T-cell (primary cell): ENCODE results near the gene OR5AK2. TPM values are rescaled to one million over a fixed set of nuclear protein-coding genes. Genes with fewer than 3 reads are reported as not detected.
"Not testable (repeated sequence)": the region's sequence is repeated elsewhere in the genome, so short reads cannot be mapped to it uniquely, and the experiment has no call there.

Experiments used
- ATAC-seq, 4 experiments: fragments of 200-7000 bp in 3 of 4; fragments of 150-1000 bp in 1 of 4; cut with Tn5 transposase; replicated peaks in 1 of 4; 1 replicate in 3 of 4; 2 replicates in 1 of 4; pipeline ENCODE4 v1.10.0; 2021; ENCODE audit warnings: moderate library complexity in 3 of 4, mild to moderate bottlenecking in 2 of 4, moderate number of reproducible peaks in 1 of 4
- CTCF ChIA-PET, 2 donors: fragments of 300-600 bp; sonication (Branson Sonifier 250); formaldehyde crosslinking; loops; one replicate each; lab custom pipeline; 2022; ENCODE audit warnings: antibody characterized with exemption in 2 of 2; lab: Charles Lee
- POLR2A ChIA-PET, 2 donors: fragments of 300-600 bp; sonication (Branson Sonifier 250); formaldehyde crosslinking; loops; one replicate each; lab custom pipeline; 2022; ENCODE audit warnings: antibody characterized with exemption in 2 of 2; lab: Charles Lee
- DNase-seq, 35 experiments: peaks; one replicate each; pipeline versions ENCODE4 v3.0.0 to v3.0.0-alpha.2; 2013 to 2023
- H3K27ac ChIP-seq: one replicate; pipeline ENCODE4 v1.5.1; 2013; ENCODE audit warnings: low read length
- H3K27me3 ChIP-seq, 2 experiments: replicated peaks in 1 of 2; 1 replicate in 1 of 2; 2 replicates in 1 of 2; pipeline versions ENCODE4 v1.6.1 to v1.7.0; 2013; ENCODE audit warnings: low read length in 1 of 2, mixed read lengths in 1 of 2; ENCODE audit not compliant: control insufficient read depth in 2 of 2, insufficient read depth in 2 of 2; ENCODE audit errors: extremely low read depth in 1 of 2
- H3K36me3 ChIP-seq, 2 donors: 1 replicate in 1 of 2; 2 replicates in 1 of 2; pipeline versions ENCODE4 v1.6.1 to v1.7.0; 2013; ENCODE audit warnings: low read length in 1 of 2; ENCODE audit not compliant: control insufficient read depth in 2 of 2, insufficient read depth in 1 of 2; ENCODE audit errors: extremely low read depth in 1 of 2
- H3K4me1 ChIP-seq, 2 experiments: 1 replicate in 1 of 2; 2 replicates in 1 of 2; pipeline versions ENCODE4 v1.6.1 to v1.7.0; 2013; ENCODE audit warnings: low read length in 2 of 2, mixed read lengths in 1 of 2; ENCODE audit not compliant: insufficient read depth in 2 of 2, control insufficient read depth in 1 of 2; ENCODE audit errors: extremely low read depth in 1 of 2
- H3K4me3 ChIP-seq, 2 donors: 1 replicate in 1 of 2; 2 replicates in 1 of 2; pipeline versions ENCODE4 v1.5.1 to v1.7.0; 2013; ENCODE audit warnings: mild to moderate bottlenecking in 2 of 2, low read length in 1 of 2, moderate library complexity in 1 of 2; ENCODE audit not compliant: control insufficient read depth in 1 of 2; ENCODE audit errors: extremely low read depth in 1 of 2
- H3K9me3 ChIP-seq: 2 replicates; pipeline ENCODE4 v1.7.0; 2013
- H3K27ac Mint-ChIP-seq, 2 donors: one replicate each; pipeline ENCODE4 v1.8.0; 2020 to 2021; ENCODE audit warnings: mild to moderate bottlenecking in 2 of 2, mixed read lengths in 2 of 2
- H3K27me3 Mint-ChIP-seq, 2 donors: one replicate each; pipeline ENCODE4 v1.8.0; 2021 to 2022; ENCODE audit warnings: mixed read lengths in 2 of 2
- H3K36me3 Mint-ChIP-seq: one replicate; pipeline ENCODE4 v1.8.0; 2021; ENCODE audit warnings: mixed read lengths
- H3K4me1 Mint-ChIP-seq, 3 donors: one replicate each; pipeline ENCODE4 v1.8.0; 2020 to 2022; ENCODE audit warnings: mixed read lengths in 3 of 3, mild to moderate bottlenecking in 1 of 3
- H3K4me3 Mint-ChIP-seq, 3 donors: one replicate each; pipeline ENCODE4 v1.8.0; 2020 to 2022; ENCODE audit warnings: mild to moderate bottlenecking in 3 of 3, mixed read lengths in 3 of 3, moderate library complexity in 3 of 3
- H3K9me3 Mint-ChIP-seq, 3 donors: one replicate each; pipeline ENCODE4 v1.8.0; 2020 to 2022; ENCODE audit warnings: mixed read lengths in 3 of 3
- WGBS: methylation state at CpG from one replicate; pipeline ENCODE4 v1.1.5; 2013; ENCODE audit warnings: missing lambda C conversion rate; ENCODE audit not compliant: insufficient coverage; 5-methylcytosine and 5-hydroxymethylcytosine counted together
- total RNA-seq, 35 experiments: library from RNA in 6 of 35; stranded (reverse) in 6 of 35; fragments of 120-200 nt in 1 of 35; gene quantifications; one replicate each; pipeline versions ENCODE4 v1.2.1 to v1.2.4 and lab custom pipeline; 2013 to 2026

The OR5AK2 gene
- total RNA-seq (not detected), total RNA-seq (lab: John Stamatoyannopoulos, UW) (0 reads per million in 29 experiments)
- total RNA-seq (2013): not detected

GRCh38 chr11:56988614-56989013, at the start of gene OR5AK2:
Gene OR5AK2, plus strand, starts transcription at chr11:56988914. Its CDS starts 0 bp downstream, at chr11:56988914.
- Histone ChIP-seq H3K27ac (no peak within 1 kb of the TSS), H3K36me3 (no peaks in the 10 kb centered on the region), H3K27me3 (no peaks in the 10 kb centered on the region), H3K4me1 (no peaks in the 10 kb centered on the region), H3K4me3 (no peak within 1 kb of the TSS), H3K9me3 (no peaks in the 10 kb centered on the region)
- CTCF ChIA-PET: no interaction called here
- no peak for DNase-seq
- Mint-ChIP-seq H3K27ac (no peak within 1 kb of the TSS), H3K4me3 (no peak within 1 kb of the TSS), H3K9me3 (peaks cover 7 to 15% (median 12%) of the 10 kb centered on the region in 3 donors), H3K4me1 (no peaks in the 10 kb centered on the region), H3K36me3 (no peaks in the 10 kb centered on the region), H3K27me3 (peaks cover 0 to 3% of the 10 kb centered on the region in 2 donors)
- no CpG with 5 or more reads among the region's 1 CpG for WGBS
- no peak for ATAC-seq
- POLR2A ChIA-PET: no interaction called here

GRCh38 chr11:56945526-56945925, 43.2 kb upstream of the OR5AK2 start:
- peaks cover 6 to 24% (median 17%) of the 10 kb centered on the region in 3 donors for H3K9me3 Mint-ChIP-seq
- WGBS: 94% methylated on average over 8 of the region's 8 CpGs
- H3K27ac ChIP-seq, H3K9me3 ChIP-seq, DNase-seq, H3K27ac Mint-ChIP-seq, H3K36me3 Mint-ChIP-seq, H3K4me3 ChIP-seq, H3K27me3 Mint-ChIP-seq, CTCF ChIA-PET, H3K4me1 ChIP-seq, H3K36me3 ChIP-seq, POLR2A ChIA-PET, H3K4me3 Mint-ChIP-seq, ATAC-seq, H3K4me1 Mint-ChIP-seq, H3K27me3 ChIP-seq: not testable (repeated sequence)

GRCh38 chr11:56948991-56949515, 39.7 kb upstream of the OR5AK2 start:
- WGBS: 74% methylated on average over 2 of the region's 2 CpGs
- Histone ChIP-seq H3K4me1 (no peaks in the 10 kb centered on the region), H3K36me3 (no peaks in the 10 kb centered on the region), H3K4me3 (no peak overlapping the region), H3K27ac (no peak overlapping the region), H3K27me3 (no peaks in the 10 kb centered on the region), H3K9me3 (peaks cover 3% of the 10 kb centered on the region)
- no peak overlapping the region for H3K27ac Mint-ChIP-seq
- H3K36me3 Mint-ChIP-seq: no peaks in the 10 kb centered on the region
- ATAC-seq (no peak), DNase-seq (no peak)
- peaks cover 17 to 31% (median 27%) of the 10 kb centered on the region in 3 donors for H3K9me3 Mint-ChIP-seq
- H3K4me3 Mint-ChIP-seq: no peak overlapping the region
- ChIA-PET CTCF (no interaction called here), POLR2A (no interaction called here)
- H3K27me3 Mint-ChIP-seq: no peaks in the 10 kb centered on the region
- H3K4me1 Mint-ChIP-seq: no peaks in the 10 kb centered on the region

- no peak overlapping the region for H3K27ac Mint-ChIP-seq
- Histone ChIP-seq H3K27me3 (no peaks in the 10 kb centered on the region), H3K9me3 (peaks cover 3% of the 10 kb centered on the region), H3K4me3 (no peak overlapping the region), H3K36me3 (no peaks in the 10 kb centered on the region), H3K27ac (no peak overlapping the region), H3K4me1 (no peaks in the 10 kb centered on the region)
- DNase-seq (no peak), ATAC-seq (no peak)
- ChIA-PET POLR2A (no interaction called here), CTCF (no interaction called here)
- no peaks in the 10 kb centered on the region for H3K36me3 Mint-ChIP-seq
- no peaks in the 10 kb centered on the region for H3K4me1 Mint-ChIP-seq
- WGBS: 58% methylated on average over 2 of the region's 2 CpGs
- H3K27me3 Mint-ChIP-seq: no peaks in the 10 kb centered on the region
- H3K4me3 Mint-ChIP-seq: no peak overlapping the region
- peaks cover 21 to 29% (median 26%) of the 10 kb centered on the region in 3 donors for H3K9me3 Mint-ChIP-seq
These were observed 38.2 kb upstream of the OR5AK2 start for GRCh38 chr11:56950510-56950909.

- H3K27ac Mint-ChIP-seq, H3K36me3 Mint-ChIP-seq, H3K27me3 ChIP-seq, H3K27ac ChIP-seq, H3K4me1 ChIP-seq, H3K4me3 Mint-ChIP-seq, H3K36me3 ChIP-seq, H3K9me3 ChIP-seq, POLR2A ChIA-PET, H3K27me3 Mint-ChIP-seq, H3K4me1 Mint-ChIP-seq, DNase-seq, CTCF ChIA-PET, ATAC-seq, H3K4me3 ChIP-seq: not testable (repeated sequence)
- peaks cover 15 to 24% (median 23%) of the 10 kb centered on the region in 3 donors for H3K9me3 Mint-ChIP-seq
- no CpG with 5 or more reads among the region's 1 CpG for WGBS
These were observed 34.8 kb upstream of the OR5AK2 start for GRCh38 chr11:56953907-56954306.

- H3K4me1 ChIP-seq: no peaks in the 10 kb centered on the region
- POLR2A ChIA-PET: no interaction called here
- no peak overlapping the region for H3K4me3 ChIP-seq
- H3K9me3 ChIP-seq: no peaks in the 10 kb centered on the region
- no peaks in the 10 kb centered on the region for H3K27me3 Mint-ChIP-seq
- H3K36me3 ChIP-seq: no peaks in the 10 kb centered on the region
- H3K27ac ChIP-seq: no peak overlapping the region
- ATAC-seq: no peak
- CTCF ChIA-PET: no interaction called here
- H3K36me3 Mint-ChIP-seq: no peaks in the 10 kb centered on the region
- peaks cover 3 to 4% (median 3%) of the 10 kb centered on the region in 3 donors for H3K9me3 Mint-ChIP-seq
- DNase-seq: no peak
- no peak overlapping the region for H3K27ac Mint-ChIP-seq
- no peaks in the 10 kb centered on the region for H3K27me3 ChIP-seq
- no peak overlapping the region for H3K4me3 Mint-ChIP-seq
- H3K4me1 Mint-ChIP-seq: no peaks in the 10 kb centered on the region
These were observed 27.1 kb upstream of the OR5AK2 start for GRCh38 chr11:56961609-56962008.

- no CpG with 5 or more reads among the region's 1 CpG for WGBS
- CTCF ChIA-PET: no interaction called here
- no peak for ATAC-seq
These were observed 21.0 kb upstream of the OR5AK2 start for GRCh38 chr11:56967726-56968125.

More at GRCh38 chr11:56967726-56968125, 21.0 kb upstream of the OR5AK2 start:
- POLR2A ChIA-PET: no interaction called here
- H3K9me3 Mint-ChIP-seq: peaks cover 9 to 17% (median 12%) of the 10 kb centered on the region in 3 donors
- Histone ChIP-seq H3K4me3 (no peak overlapping the region), H3K4me1 (no peaks in the 10 kb centered on the region), H3K36me3 (no peaks in the 10 kb centered on the region), H3K9me3 (no peaks in the 10 kb centered on the region), H3K27me3 (no peaks in the 10 kb centered on the region), H3K27ac (no peak overlapping the region)
- no peak for DNase-seq
- no peak overlapping the region for H3K27ac Mint-ChIP-seq
- H3K4me1 Mint-ChIP-seq: no peaks in the 10 kb centered on the region
- no peaks in the 10 kb centered on the region for H3K36me3 Mint-ChIP-seq
- H3K27me3 Mint-ChIP-seq: no peaks in the 10 kb centered on the region
- no peak overlapping the region for H3K4me3 Mint-ChIP-seq
